Colon (tissue), 2 donors: ENCODE results near the gene MYL5.
"Not testable (repeated sequence)": the region's sequence is repeated elsewhere in the genome, so short reads cannot be mapped to it uniquely, and the experiment has no call there.

Experiments used
- FAIRE-seq: peaks from 2 replicates; lab custom pipeline; 2012; peaks lifted over from hg19 to GRCh38; lab: Jason Lieb, UNC
- donor health status: control.
- donor health status: control.

The MYL5 gene

DNA sequence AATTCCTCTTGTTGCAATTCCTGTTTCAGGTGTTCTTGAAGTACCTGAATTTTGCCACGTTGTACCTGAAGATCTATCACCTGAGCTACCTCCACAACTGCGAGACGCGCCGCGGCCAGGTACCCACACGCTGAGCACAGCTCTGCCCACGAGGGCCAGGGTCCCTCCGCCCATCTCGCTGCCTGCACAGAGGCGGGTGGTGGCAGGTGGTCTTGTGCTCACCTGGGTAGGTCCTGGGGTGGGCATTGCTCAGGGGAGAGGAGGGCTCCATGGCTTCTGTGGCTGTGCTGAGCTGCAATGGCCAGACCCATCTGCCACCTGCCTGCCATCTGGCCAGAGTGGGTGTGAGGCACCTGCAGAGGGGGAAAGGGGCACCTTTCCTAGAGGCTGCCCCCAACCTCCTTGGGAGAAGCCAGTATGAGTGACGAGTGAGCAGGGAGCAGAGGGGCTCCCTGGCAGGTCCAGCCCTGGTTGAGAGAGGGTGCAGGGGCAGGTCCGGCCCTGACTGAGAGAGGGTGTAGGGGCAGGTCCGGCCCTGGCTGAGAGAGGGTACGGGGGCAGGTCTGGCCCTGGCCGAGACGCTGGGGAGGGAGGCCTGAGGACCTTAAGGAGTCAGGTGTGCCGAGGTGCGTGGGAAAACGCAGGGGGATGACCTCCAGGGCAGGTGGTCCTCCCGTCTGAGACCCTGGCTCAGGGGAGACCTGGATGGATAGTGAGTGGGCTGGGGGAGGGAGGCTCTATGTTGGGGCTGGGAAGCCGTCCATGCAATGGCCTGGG, 38.3 kb upstream of the MYL5 start:
- no peak for FAIRE-seq

DNA sequence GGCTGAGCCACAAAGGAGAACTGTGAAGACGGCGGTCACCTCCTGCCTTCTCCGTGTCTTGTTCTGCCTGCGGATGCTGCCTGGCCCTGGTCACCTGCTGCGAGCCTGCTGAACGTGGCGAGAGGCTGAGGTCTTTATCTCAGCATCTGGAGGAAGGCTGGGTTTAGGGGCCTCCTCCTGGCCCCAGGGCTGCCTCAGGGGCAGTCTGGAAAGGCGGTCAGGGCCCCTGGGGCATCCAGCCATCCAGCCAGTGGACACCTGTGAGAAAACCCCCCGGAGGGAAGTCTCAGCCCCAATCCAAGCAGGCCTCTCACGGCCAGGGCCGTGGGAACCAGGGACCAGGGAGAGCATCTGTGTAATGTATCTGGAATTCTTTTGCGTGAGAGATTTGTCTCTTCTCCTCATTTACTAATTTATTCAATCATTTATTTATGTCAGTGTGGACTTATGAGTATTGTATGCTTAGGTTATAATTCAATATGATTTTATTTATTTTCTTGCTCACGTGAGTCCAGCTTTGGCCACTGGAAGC, 37.6 kb upstream of the MYL5 start:
- no peak for FAIRE-seq

DNA sequence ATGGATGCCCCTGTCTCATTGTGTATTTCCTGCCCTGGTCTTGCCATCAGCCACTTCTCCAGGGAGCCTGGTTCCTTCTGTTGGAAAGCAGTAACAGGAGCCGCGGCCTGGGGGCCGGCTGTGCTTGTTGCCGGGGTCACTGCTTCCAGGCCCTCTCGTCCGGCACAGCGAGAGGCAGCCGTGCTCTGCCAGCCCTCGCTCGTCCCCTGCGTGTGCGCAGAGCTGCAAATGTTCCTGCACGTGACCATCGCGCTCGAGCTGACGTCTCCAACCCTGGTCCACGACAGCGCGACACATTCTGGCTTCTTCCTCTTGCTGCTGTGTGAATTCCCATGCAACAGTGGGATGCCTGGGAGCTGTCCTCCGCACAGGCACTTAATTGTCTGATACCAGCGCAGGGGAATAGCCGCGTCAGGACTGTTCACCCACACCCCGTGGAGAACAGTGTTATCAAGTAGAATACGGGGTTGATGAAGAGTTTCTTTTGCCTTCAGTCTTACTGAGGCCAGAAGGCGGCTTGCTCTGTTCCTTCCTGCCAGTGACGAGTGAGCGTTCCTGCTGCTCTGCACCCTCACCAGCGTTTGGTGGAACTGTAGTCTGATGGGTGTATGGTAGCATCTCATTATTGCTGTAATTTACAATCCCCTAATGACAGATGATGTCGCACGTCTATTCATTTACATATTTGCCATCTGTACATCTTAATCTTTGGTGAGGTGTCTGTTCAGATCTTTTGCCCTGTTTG, 36.6 kb upstream of the MYL5 start:
- FAIRE-seq: no peak

DNA sequence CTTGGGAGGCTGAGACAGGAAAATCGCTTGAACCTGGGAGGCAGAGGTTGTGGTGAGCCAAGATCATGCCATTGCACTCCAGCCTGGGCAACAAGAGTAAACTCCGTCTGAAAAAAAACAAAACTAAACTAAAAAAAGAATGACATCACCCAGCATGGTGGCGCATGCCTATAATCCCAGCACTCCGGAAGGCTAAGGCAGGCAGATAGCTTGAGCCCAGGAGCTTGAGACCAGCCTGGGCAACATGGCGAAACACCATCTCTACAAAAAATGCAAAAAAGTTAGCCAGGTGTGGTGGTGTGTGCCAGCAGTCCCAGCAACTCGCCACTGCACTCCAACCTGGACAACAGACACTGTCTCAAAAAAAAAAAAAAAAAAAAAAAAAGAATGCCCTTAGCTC, 32.0 kb upstream of the MYL5 start:
- not testable (repeated sequence) for FAIRE-seq

DNA sequence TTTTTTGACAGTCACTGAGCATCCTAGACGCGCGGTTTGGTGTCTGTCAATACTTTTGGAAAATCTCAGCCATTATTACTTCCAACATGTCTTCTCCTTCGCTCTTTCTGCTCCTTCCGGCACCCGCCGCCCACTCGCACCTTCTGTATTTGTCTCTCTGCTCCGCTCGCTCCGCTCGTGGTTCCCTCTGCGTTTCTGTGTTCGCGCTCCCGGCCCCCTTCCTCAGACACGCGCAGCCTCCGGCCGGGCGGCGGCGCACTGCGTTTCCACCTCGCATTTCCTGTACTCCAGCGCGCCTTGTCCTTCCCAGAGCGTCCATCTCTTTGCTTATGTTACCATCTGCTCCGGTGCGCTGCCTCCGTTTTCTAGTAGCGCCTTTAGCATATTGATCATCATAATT, 27.9 kb upstream of the MYL5 start:
- no peak for FAIRE-seq

DNA sequence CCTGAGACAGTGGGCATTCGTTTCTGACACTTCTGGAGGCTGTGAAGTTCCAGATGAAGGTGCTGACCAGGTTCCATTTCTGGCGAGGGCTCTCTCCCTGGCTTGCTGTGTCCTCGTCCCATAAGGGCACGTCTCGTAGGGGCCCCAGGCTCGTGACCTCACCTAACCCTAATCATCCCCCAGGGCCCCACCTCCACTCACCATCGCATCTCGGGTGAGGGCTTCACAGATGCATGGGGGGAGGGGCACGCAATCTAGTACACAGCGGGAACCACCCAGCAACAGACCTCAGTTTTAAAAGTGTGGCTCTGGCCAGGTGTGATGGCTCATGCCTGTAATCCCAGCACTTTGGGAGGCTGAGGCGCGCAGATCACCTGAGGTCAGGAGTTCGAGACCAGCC, 26.9 kb upstream of the MYL5 start:
- no peak for FAIRE-seq

DNA sequence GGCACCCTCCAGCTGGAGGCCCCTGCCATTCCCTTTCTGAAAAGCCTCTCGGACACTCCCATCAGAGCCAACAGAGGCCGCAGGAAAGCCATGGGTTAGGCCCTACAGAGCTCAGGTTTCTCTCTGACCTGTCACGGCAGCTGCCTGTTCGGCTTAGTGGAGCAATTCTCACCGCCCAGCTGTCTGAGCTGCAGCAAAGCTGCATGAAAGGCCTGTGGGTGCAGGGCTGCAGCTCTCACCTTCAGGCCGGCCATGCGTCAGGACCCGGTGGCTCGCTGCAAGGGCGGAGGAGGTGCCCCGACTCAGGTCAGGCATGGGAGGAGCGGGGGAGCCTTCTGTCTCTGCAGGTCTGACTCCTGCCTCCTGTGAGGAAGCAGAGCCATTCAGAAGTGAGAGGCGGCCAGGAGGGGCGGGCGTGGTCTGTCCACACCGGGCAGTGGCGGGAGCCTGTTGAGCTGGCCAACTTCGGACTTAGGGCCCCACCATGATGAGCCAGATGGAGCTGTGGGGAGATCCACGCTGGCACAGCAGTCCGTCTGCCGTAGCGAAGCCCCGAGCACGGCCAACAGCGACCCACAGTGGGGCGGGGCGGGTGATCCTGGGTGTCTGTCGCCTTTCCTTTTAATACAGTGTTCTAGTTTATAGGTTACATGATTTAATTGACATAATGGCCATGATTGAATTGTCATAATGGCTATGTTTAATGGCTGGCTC, 25.6 kb upstream of the MYL5 start:
- no peak for FAIRE-seq

DNA sequence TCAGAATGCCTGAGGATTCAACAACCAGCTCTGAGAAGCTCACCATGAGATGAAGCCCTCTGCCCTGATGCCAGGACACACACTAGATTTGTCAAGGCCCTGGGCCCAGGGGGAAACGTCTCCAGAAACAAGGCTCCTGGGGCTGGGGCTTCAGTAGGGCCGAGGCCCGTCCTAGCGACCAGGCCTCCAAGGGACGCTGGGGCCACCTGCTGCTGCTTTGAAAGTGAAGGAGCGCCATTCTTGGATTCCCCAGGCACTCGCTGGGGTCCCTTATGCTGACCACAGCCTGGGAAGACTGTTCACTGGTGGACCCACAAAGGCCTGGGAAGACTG, 25.1 kb upstream of the MYL5 start:
- FAIRE-seq: no peak

DNA sequence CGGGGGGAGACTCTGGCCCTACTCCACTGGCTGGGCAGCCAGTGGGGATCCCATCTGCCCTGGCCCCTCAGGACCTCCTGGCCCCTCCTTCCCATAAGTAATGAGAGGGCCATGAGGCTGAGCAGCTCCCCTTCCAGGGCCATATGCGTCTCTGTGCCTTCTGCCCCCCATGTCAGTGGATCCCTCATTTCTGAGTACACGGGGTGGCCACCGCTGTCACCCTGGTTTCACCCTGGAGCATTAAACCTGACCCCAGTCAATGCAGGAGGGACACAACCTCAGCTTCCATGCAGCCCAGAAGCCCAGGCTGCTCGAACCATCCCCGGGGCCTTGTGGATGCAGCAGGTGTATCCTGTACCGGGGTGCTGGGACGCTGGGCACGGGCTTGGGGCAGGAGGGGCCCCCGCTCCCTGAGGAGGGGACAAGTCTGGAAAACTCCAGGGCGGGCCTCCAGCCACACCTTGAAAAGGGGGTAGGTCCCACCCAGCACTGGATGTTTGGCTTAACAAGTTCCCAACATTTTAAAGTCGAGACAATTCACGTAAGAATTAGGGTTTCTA, 24.5 kb upstream of the MYL5 start:
- FAIRE-seq: no peak

DNA sequence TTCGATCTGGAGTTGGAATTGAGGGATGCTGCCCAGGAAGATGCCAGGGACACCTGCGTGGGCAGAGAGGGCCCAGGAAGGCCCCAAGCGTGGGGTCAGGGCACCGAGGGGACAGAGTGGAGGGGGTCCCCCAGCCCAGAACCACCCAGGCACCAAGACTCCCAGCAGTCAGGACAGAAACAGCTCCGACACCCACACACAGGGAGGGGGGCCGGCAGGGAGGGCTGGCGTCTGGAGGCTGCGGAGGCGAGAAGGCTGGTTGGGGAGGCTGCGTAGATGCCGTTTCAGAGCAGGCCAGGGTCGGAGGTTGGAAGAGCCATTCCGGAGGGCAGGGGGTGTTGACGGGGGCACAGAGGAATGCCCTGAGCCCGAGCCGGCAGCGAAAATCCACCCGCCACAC, 23.9 kb upstream of the MYL5 start:
- FAIRE-seq: no peak

DNA sequence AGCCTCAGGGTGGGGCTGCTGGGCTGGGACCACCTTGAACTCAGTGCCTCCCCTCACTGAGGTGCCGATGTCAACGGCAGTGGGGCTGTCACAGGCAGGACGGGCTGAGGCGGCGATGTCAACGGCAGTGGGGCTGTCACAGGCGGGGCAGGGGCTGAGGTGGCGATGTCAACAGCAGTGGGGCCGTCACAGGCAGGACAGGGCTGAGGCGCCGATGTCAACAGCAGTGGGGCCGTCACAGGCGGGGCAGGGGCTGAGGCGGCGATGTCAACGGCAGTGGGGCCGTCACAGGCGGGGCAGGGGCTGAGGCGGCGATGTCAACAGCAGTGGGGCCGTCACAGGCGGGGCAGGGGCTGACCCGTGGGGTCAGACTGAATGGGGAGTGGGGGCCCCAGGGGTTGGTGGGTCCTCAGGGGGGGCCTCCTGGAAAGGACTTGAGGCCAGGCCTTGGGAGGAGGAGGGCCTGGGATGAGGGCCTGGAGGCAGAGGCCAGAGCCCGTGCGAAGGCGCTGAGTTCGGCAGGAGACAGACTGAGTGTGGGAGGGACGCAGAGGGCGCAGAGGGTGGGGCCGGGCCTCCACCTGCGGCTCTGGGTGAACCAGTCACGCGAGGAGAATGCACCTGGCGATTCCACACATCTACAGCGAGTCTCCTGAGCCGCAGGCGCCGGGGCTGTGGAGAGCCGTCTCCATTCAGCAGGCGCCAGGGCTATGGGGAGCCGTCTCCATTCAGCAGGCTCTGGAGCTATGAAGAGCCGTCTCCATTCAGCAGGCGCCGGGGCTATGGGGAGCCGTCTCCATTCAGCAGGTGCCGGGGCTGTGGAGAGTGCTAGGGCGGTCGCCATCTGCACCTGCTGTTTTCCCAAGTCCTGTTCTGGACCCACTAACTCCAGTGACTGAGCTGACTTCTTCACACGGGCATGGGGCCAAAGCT, 23.1 kb upstream of the MYL5 start:
- no peak for FAIRE-seq

DNA sequence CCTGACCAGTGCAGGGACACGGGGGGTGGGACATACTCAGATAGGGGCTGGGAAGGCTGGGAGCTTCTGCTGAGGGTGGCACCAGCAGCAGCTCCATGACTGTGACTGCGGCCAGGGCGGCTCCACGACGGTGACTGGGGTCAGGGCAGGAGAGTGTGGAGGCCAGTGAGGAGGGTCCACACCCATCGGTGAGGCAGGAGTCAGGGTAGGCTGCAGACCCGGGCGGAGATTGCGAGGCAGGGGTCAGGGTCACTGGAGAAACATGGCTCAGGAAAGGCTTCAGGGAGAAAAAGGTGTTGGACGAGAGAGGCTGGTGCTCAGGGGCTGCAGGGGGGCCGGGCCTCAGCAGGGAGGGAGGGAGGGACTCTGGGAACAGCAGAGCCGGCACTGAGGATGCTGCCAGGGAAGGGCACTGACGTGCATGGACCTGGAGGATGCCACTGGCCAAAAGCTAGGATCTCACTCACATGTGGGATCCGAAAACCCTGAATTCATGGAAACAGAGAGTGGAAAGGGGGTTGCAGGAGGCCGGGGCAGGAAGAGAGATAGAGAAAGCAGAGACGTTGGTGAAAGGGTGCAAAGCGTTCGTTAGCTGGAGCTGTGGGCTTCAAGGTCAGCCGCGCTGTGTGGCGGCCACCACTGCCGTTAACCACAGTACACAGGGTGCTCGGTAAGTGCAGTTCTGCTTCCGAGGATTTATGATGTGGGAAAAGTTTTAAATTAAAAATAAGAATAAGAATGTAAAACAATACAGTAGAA, 22.3 kb upstream of the MYL5 start:
- FAIRE-seq: no peak

DNA sequence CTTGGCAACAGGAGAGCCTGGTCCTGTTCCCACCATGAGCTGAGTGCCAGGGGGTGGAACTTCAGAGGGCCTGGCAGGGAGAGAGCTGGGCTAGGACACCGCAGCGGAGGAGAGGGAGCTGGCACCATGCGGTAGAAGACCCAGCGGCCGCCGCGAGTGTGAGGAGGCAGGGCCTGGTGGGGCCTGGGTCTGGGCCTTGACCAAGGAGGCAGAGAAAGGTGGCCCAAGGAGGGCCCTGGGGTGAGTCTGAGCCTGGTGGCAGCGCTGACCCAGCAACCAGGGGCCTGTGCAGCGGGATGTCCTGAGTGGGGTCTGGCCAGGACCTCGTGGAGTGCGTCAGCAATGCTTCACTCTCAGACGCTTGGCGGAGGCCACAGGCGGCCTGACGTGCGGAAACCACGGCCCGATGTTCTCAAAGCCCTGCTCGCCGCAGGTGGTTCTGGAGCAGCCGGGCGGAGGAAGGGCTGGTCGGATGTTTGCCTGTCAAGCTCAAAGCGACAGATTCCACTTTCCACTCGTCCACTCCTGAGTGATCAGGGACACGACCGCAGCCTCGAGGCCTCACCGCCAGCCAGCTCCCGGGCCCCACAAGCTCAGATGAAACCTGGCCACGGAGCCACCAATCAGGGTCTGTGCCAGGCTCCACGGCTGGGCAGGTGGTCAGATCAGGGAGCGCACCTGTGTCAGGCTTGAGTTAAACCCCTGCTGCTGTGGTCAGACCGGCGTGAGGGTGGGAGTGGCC, 21.1 kb upstream of the MYL5 start:
- no peak for FAIRE-seq

DNA sequence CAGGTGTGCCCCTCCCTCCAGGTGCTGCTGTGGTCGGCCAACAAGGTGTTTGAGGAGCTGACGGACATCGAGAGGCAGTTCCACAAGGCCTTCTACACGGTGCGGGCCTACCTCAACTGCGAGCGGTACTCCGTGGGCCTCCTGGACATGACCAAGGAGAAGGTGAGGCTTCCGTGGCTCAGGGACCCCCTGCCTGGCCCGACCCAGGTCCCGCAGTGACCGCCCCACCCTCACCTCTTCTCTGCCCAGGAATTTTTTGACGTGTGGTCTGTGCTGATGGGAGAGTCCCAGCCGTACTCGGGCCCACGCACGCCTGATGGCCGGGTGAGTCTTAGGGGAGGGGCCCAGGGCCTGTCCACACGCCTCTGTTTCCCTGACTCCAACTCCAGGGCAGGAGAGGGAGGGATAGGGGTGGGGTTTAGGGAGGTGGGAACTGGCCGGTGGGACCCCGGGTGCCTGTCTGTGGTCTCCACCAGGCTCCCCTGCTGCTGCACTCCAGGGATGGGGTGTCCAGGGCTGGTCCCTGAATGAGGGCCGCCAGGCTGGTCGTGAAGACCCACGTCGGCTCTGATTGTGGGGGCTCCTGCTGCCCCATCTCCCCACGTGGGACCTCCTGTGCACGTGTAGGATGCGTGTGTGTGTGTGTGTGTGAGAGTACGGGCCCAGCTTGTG, 20.4 kb upstream of the MYL5 start:
- no peak for FAIRE-seq

DNA sequence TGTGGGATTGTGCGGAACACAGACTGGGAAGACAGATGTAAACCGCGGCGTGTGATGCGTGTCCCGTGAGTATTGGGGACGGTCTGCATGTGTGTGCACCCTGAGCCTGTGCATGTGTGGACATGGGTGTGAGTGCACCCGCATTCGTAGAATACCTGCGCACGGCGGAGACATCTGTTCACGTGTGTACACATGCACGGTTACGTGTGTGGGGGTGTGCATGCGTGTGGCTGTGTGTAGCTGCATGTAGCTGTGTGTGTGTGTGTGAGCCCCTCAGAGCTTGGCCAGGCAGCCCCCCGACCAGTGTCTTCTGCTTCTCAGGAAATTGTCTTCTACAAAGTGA, 19.9 kb upstream of the MYL5 start:
- FAIRE-seq: no peak

DNA sequence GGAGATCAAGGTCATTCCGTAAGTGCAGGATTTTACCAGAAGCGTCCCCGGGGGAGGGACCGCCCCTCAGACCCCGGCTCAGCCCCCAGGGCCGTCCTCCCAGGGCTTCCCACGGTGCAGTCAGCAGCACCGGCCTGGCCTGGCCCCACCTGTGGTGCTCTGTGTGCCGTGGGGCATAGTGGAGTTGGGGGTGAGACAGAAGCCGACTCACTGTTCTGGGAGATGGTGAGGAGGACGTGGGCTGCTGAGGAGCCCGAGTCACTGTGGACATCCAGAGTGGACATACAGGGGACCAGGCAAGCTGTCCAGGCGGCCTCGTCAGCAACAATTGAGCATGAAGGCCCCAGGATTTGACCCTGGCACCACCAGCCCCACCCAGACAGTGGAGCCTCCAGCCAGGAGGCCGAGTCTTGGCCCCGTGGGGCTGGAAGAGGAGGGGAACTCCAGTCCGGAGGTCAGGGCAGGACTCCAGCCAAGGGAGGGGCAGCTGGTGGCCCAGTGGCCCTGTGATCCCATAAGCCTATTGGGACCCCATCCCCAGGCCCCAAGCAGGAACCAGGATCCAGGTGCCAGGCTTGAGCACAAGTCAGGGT, 19.4 kb upstream of the MYL5 start:
- no peak for FAIRE-seq

DNA sequence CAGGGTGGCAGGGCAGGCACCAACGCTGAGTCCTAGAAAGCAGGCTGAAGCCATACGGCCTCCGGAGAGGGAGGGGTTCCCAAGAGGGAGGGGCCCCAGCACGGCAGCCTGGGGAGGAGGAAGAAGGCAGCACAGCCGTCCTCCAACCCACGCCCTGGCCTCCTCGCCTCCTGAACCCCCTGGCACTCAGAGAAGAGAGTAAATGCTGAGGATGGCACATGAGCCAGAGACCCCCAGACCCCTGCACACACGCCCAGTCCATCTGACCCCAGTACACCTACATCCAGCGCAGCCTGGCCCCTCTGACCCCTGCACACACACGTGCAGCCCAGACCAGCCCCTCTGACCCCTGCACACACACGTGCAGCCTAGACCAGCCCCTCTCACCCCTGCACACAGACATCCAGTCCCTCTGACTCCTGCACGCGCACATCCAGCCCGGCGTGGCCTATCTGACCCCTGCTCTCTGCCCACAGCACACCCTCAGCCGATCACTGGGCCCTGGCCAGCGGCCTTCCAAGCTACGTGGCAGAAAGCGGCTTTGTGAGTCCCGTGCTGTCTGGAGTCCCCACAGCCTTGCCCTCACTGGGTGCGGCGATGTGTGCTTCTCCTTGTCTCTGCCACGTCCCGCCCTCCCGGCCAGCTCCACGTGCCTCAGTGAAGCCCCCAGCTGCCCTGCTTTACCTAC, 18.7 kb upstream of the MYL5 start:
- no peak for FAIRE-seq

DNA sequence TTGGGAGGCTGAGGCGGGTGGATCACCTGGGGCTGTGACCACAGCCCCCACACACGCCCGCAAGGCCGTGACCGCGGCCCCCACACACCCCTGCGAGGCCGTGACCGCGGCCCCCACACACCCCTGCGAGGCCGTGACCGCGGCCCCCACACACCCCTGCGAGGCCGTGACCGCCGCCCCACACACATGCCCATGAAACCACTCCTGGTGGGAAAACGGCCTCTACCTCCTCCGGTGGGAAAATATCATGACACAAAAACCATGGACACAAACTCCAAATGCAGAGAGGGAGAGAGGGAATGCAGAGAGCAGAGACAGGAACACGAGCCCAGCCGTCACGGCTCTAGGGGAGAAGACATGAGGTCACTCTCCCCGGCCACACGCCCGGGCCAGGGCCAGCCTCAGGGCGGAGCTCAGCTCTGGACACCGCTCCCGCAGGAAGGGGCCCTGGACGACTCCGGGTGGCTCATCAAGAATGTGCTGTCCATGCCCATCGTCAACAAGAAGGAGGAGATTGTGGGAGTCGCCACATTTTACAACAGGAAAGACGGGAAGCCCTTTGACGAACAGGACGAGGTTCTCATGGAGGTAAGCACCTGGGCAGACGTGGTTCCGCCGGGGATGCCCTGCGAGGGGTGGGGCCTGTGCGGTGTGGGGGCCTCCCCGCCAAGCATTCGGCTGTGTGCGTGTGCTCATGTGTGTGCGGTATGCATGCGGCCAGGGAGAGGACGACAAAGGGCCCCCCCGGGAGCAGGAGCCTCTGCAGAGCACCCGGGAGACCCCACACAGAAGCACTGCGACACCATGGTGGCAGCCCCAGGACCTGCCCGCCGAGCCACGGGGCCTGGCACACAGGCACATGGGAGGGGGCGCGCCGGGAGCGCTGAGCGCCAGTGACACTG, 17.7 kb upstream of the MYL5 start:
- FAIRE-seq: no peak
